Measurements from ENCODE around the gene BPIFB3. TPM values are rescaled to one million over a fixed set of nuclear protein-coding genes. Genes with fewer than 3 reads are reported as not detected.
"Not testable (repeated sequence)": the region's sequence is repeated elsewhere in the genome, so short reads cannot be mapped to it uniquely, and the experiment has no call there.

BPIFB3 gene
- total and polyA plus RNA-seq, 3 donors from 2014 or later, result 0.47 to 0.87 (median 0.74) TPM

- no peak for DNase-seq
- Histone ChIP-seq H3K27me3 (no peaks in the 10 kb centered on the region), H3K4me3 (no peak overlapping the region), H3K4me1 (no peaks in the 10 kb centered on the region), H3K27ac (no peak overlapping the region), H3K36me3 (ENCODE audit: low read depth, missing control alignments) (no peaks in the 10 kb centered on the region), H3K9me3 (no peaks in the 10 kb centered on the region)
- intact Hi-C loops (cut with DNase I; ENCODE audit: low total_unique reads), result no loop called here
- WGBS, 2 donors, result 60 to 63% methylated on average over 10 of the region's 10 CpGs
- TF ChIP-seq CTCF (IDR thresholded peaks at IDR 0.05) (no peak), POLR2A (IDR thresholded peaks at IDR 0.05) (no peak)
These were observed 46.3 kb downstream of the BPIFB3 start for GRCh38 chr20:33099843-33100538.

GRCh38 chr20:33103556-33103955 lies 49.9 kb downstream of the BPIFB3 start:
- H3K27me3 ChIP-seq, result no peaks in the 10 kb centered on the region
- no peak for TF ChIP-seq CTCF (IDR thresholded peaks at IDR 0.05)
- no peak for TF ChIP-seq POLR2A (IDR thresholded peaks at IDR 0.05)
- H3K9me3 ChIP-seq, result no peaks in the 10 kb centered on the region
- H3K4me1 ChIP-seq, result no peaks in the 10 kb centered on the region
- 82 to 85% methylated on average over 3 of the region's 3 CpGs for WGBS, 2 donors
- intact Hi-C loops (cut with DNase I; ENCODE audit: low total_unique reads), result no loop called here
- no peak overlapping the region for H3K4me3 ChIP-seq
- DNase-seq, result no peak
- H3K36me3 ChIP-seq (ENCODE audit: low read depth, missing control alignments), result no peaks in the 10 kb centered on the region
- no peak overlapping the region for H3K27ac ChIP-seq

- WGBS, 2 donors, result 64 to 90% methylated on average over 1 to 3 of the region's 3 CpGs
- H3K9me3 ChIP-seq, result no peaks in the 10 kb centered on the region
- intact Hi-C loops (cut with DNase I; ENCODE audit: low total_unique reads), result no loop called here
- H3K4me3 ChIP-seq, result no peak overlapping the region
- no peak for TF ChIP-seq CTCF (IDR thresholded peaks at IDR 0.05)
- TF ChIP-seq POLR2A (IDR thresholded peaks at IDR 0.05), result no peak
- H3K4me1 ChIP-seq, result no peaks in the 10 kb centered on the region
- H3K36me3 ChIP-seq (ENCODE audit: low read depth, missing control alignments), result no peaks in the 10 kb centered on the region
- no peaks in the 10 kb centered on the region for H3K27me3 ChIP-seq
- no peak overlapping the region for H3K27ac ChIP-seq
- DNase-seq, result no peak
These were observed 50.6 kb downstream of the BPIFB3 start for GRCh38 chr20:33104336-33104735.

GRCh38 chr20:33105316-33105924 lies 51.7 kb downstream of the BPIFB3 start:
- 55 to 71% methylated on average over 6 to 8 of the region's 8 CpGs for WGBS, 2 donors
- peak; percentile 29 for DNase-seq
- no peak for TF ChIP-seq POLR2A (IDR thresholded peaks at IDR 0.05)
- TF ChIP-seq CTCF (IDR thresholded peaks at IDR 0.05), result no peak
- H3K36me3 ChIP-seq (ENCODE audit: low read depth, missing control alignments), result no peaks in the 10 kb centered on the region
- no peaks in the 10 kb centered on the region for H3K9me3 ChIP-seq
- no peaks in the 10 kb centered on the region for H3K27me3 ChIP-seq
- H3K4me1 ChIP-seq, result no peaks in the 10 kb centered on the region
- H3K27ac ChIP-seq, result no peak overlapping the region
- no peak overlapping the region for H3K4me3 ChIP-seq
- intact Hi-C loops (cut with DNase I; ENCODE audit: low total_unique reads), result no loop called here

GRCh38 chr20:33106058-33106620 lies 52.4 kb downstream of the BPIFB3 start:
- H3K36me3 ChIP-seq (ENCODE audit: low read depth, missing control alignments); H3K9me3 ChIP-seq; DNase-seq; H3K27ac ChIP-seq; H3K4me3 ChIP-seq; H3K27me3 ChIP-seq; intact Hi-C loops (cut with DNase I; ENCODE audit: low total_unique reads); H3K4me1 ChIP-seq: not testable (repeated sequence)
- WGBS, 2 donors, result 72 to 77% methylated on average over 7 of the region's 7 CpGs
